IgD-negative memory B cell (primary cell): ENCODE data around the gene QRFP. TPM values are rescaled to one million over a fixed set of nuclear protein-coding genes. Genes with fewer than 3 reads are reported as not detected.

Experiments
- H3K27ac Mint-ChIP-seq, 3 donors: one replicate each; pipeline ENCODE4 v1.8.0; 2020 to 2022; ENCODE audit warnings: mild to moderate bottlenecking in 3 of 3, mixed read lengths in 3 of 3, moderate library complexity in 1 of 3
- H3K27me3 Mint-ChIP-seq: one replicate; pipeline ENCODE4 v1.8.0; 2021; ENCODE audit warnings: mixed read lengths
- H3K36me3 Mint-ChIP-seq: one replicate; pipeline ENCODE4 v1.8.0; 2020; ENCODE audit warnings: mild to moderate bottlenecking, mixed read lengths
- H3K4me1 Mint-ChIP-seq, 3 donors: one replicate each; pipeline ENCODE4 v1.8.0; 2020 to 2022; ENCODE audit warnings: mixed read lengths in 3 of 3, mild to moderate bottlenecking in 1 of 3
- H3K4me3 Mint-ChIP-seq, 4 donors: one replicate each; pipeline ENCODE4 v1.8.0; 2020 to 2022; ENCODE audit warnings: mild to moderate bottlenecking in 4 of 4, mixed read lengths in 4 of 4, moderate library complexity in 3 of 4
- H3K9me3 Mint-ChIP-seq, 3 donors: one replicate each; pipeline ENCODE4 v1.8.0; 2020 to 2021; ENCODE audit warnings: mixed read lengths in 3 of 3, mild to moderate bottlenecking in 1 of 3
- polyA plus RNA-seq: library from polyadenylated mRNA; unstranded; fragments of 300-500 nt; fragmentation: Illumina TruSeq; gene quantifications from one replicate; pipeline ENCODE4 v1.2.3, GENCODE V29; 2021

QRFP gene
- polyA plus RNA-seq = not detected

- peaks cover 1% of the 10 kb centered on the region for H3K27me3 Mint-ChIP-seq
- no peaks in the 10 kb centered on the region for H3K36me3 Mint-ChIP-seq
- H3K4me1 Mint-ChIP-seq = no peaks in the 10 kb centered on the region
- no peak within 1 kb of the TSS for H3K27ac Mint-ChIP-seq
- H3K9me3 Mint-ChIP-seq = no peaks in the 10 kb centered on the region
- H3K4me3 Mint-ChIP-seq = no peak within 1 kb of the TSS
Measured at GRCh38 chr9:130896233-130897014, at the start of gene QRFP. TSS of gene QRFP (minus strand) at chr9:130896812. CDS start at chr9:130893838, 2,974 bp downstream.

GRCh38 chr9:130945173-130945572, 48.6 kb upstream of the QRFP start:
- peaks cover 35% of the 10 kb centered on the region for H3K27me3 Mint-ChIP-seq
- peaks cover 0 to 4% (median 3%) of the 10 kb centered on the region in 3 donors for H3K4me1 Mint-ChIP-seq
- no peak overlapping the region for H3K4me3 Mint-ChIP-seq
- H3K36me3 Mint-ChIP-seq = peaks cover 2% of the 10 kb centered on the region
- H3K27ac Mint-ChIP-seq = no peak overlapping the region
- peaks cover 0 to under 1% (median 0%) of the 10 kb centered on the region in 3 donors for H3K9me3 Mint-ChIP-seq

GRCh38 chr9:130944510-130945058, 48.0 kb upstream of the QRFP start:
- H3K4me1 Mint-ChIP-seq = peaks cover 0 to 4% (median 3%) of the 10 kb centered on the region in 3 donors
- H3K36me3 Mint-ChIP-seq = peaks cover 2% of the 10 kb centered on the region
- H3K27me3 Mint-ChIP-seq = peaks cover 31% of the 10 kb centered on the region
- H3K4me3 Mint-ChIP-seq = no peak overlapping the region
- no peaks in the 10 kb centered on the region for H3K9me3 Mint-ChIP-seq
- no peak overlapping the region for H3K27ac Mint-ChIP-seq

GRCh38 chr9:130943777-130944176, 47.2 kb upstream of the QRFP start:
- Mint-ChIP-seq H3K9me3 (no peaks in the 10 kb centered on the region), H3K27ac (no peak overlapping the region), H3K4me1 (peaks cover 0 to 5% (median 3%) of the 10 kb centered on the region in 3 donors), H3K27me3 (peaks cover 27% of the 10 kb centered on the region), H3K4me3 (no peak overlapping the region), H3K36me3 (peaks cover 2% of the 10 kb centered on the region)

GRCh38 chr9:130943221-130943620, 46.6 kb upstream of the QRFP start:
- H3K27ac Mint-ChIP-seq = no peak overlapping the region

GRCh38 chr9:130942679-130943078, 46.1 kb upstream of the QRFP start:
- H3K27me3 Mint-ChIP-seq = peaks cover 25% of the 10 kb centered on the region
- no peaks in the 10 kb centered on the region for H3K9me3 Mint-ChIP-seq
- no peaks in the 10 kb centered on the region for H3K36me3 Mint-ChIP-seq
- no peak overlapping the region for H3K27ac Mint-ChIP-seq
- H3K4me3 Mint-ChIP-seq = no peak overlapping the region
- peaks cover 0 to 8% (median 6%) of the 10 kb centered on the region in 3 donors for H3K4me1 Mint-ChIP-seq

More at GRCh38 chr9:130943221-130943620, 46.6 kb upstream of the QRFP start:
- Mint-ChIP-seq H3K36me3 (peaks cover 2% of the 10 kb centered on the region), H3K9me3 (no peaks in the 10 kb centered on the region), H3K4me1 (peaks cover 0 to 5% (median 3%) of the 10 kb centered on the region in 3 donors), H3K27me3 (peaks cover 25% of the 10 kb centered on the region), H3K4me3 (no peak overlapping the region)

- H3K36me3 Mint-ChIP-seq = no peaks in the 10 kb centered on the region
- peaks cover 26% of the 10 kb centered on the region for H3K27me3 Mint-ChIP-seq
- no peak overlapping the region for H3K4me3 Mint-ChIP-seq
- no peaks in the 10 kb centered on the region for H3K9me3 Mint-ChIP-seq
- peak overlapping the region in 1 of 3 donors; percentile 31 for H3K27ac Mint-ChIP-seq
- peaks cover 0 to 9% (median 6%) of the 10 kb centered on the region in 3 donors for H3K4me1 Mint-ChIP-seq
Measured at GRCh38 chr9:130942084-130942483, 45.5 kb upstream of the QRFP start.

- Mint-ChIP-seq H3K36me3 (no peaks in the 10 kb centered on the region), H3K27ac (peak overlapping the region in 1 of 3 donors; percentile 67), H3K9me3 (no peaks in the 10 kb centered on the region), H3K4me1 (peaks cover 0 to 10% (median 9%) of the 10 kb centered on the region in 3 donors), H3K4me3 (peak overlapping the region; percentile 36 to 79 (median 70)), H3K27me3 (peaks cover 33% of the 10 kb centered on the region)
Measured at GRCh38 chr9:130940693-130941576, 44.3 kb upstream of the QRFP start.

- Mint-ChIP-seq H3K9me3 (no peaks in the 10 kb centered on the region), H3K36me3 (no peaks in the 10 kb centered on the region), H3K27me3 (peaks cover 38% of the 10 kb centered on the region), H3K4me3 (peak overlapping the region in 3 of 4 donors; percentile 36 to 75 (median 65)), H3K4me1 (peaks cover 0 to 10% (median 9%) of the 10 kb centered on the region in 3 donors), H3K27ac (no peak overlapping the region)
Measured at GRCh38 chr9:130940027-130940549, 43.5 kb upstream of the QRFP start.

- no peaks in the 10 kb centered on the region for H3K36me3 Mint-ChIP-seq
- H3K27ac Mint-ChIP-seq = no peak overlapping the region
- peaks cover 0 to 10% (median 9%) of the 10 kb centered on the region in 3 donors for H3K4me1 Mint-ChIP-seq
- peaks cover 42% of the 10 kb centered on the region for H3K27me3 Mint-ChIP-seq
- no peaks in the 10 kb centered on the region for H3K9me3 Mint-ChIP-seq
- peak overlapping the region in 3 of 4 donors; percentile 65 to 70 (median 68) for H3K4me3 Mint-ChIP-seq
Measured at GRCh38 chr9:130939405-130940026, 42.9 kb upstream of the QRFP start.

GRCh38 chr9:130938652-130939404, 42.2 kb upstream of the QRFP start, which contains the start of gene FIBCD1:
TSS of gene FIBCD1 (minus strand) at chr9:130939247. CDS start at chr9:130938607, 640 bp downstream.
- Mint-ChIP-seq H3K27me3 (peaks cover 44% of the 10 kb centered on the region), H3K27ac (no peak within 1 kb of the TSS), H3K4me1 (peaks cover 0 to 10% (median 9%) of the 10 kb centered on the region in 3 donors), H3K36me3 (no peaks in the 10 kb centered on the region), H3K4me3 (peak within 1 kb of the TSS in 3 of 4 donors; percentile 65 to 91 (median 75)), H3K9me3 (no peaks in the 10 kb centered on the region)

- Mint-ChIP-seq H3K27ac (no peak overlapping the region), H3K9me3 (no peaks in the 10 kb centered on the region), H3K4me3 (peak overlapping the region in 1 of 4 donors; percentile 78), H3K27me3 (peaks cover 41% of the 10 kb centered on the region), H3K36me3 (no peaks in the 10 kb centered on the region), H3K4me1 (peaks cover 0 to 10% (median 9%) of the 10 kb centered on the region in 3 donors)
Measured at GRCh38 chr9:130938184-130938651, 41.6 kb upstream of the QRFP start.
